Lower leg skin (tissue), 4 donors: ENCODE data around the gene CADPS2. TPM values are rescaled to one million over a fixed set of nuclear protein-coding genes. Genes with fewer than 3 reads are reported as not detected.

Experiments used
- DNase-seq, 2 donors: peaks; one replicate each; pipeline ENCODE4 v3.0.0-alpha.2; 2019; ENCODE audit warnings: low spot score in 2 of 2
- H3K4me3 ChIP-seq: fragments of 200-600 bp; sonication (generic); 2 replicates; pipeline ENCODE4 v1.5.1; 2017; ENCODE audit warnings: mild to moderate bottlenecking, low read depth; ENCODE audit not compliant: poor library complexity, severe bottlenecking
- POLR2A ChIP-seq, 2 donors: fragments of 450-650 bp; IDR thresholded peaks; one replicate each; pipeline ENCODE4 v1.6.1; 2016 to 2017; ENCODE audit warnings: antibody characterized with exemption in 2 of 2, mild to moderate bottlenecking in 1 of 2, moderate library complexity in 1 of 2
- WGBS, 2 donors: methylation state at CpG; one replicate each; pipeline ENCODE4 v1.1.5; 2018; 5-methylcytosine and 5-hydroxymethylcytosine counted together
- intact Hi-C: fragments of 100-400 bp; cut with DNase I; formaldehyde crosslinking; loops from one replicate; pipeline ENCODE4 v1.15.0; 2023; ENCODE audit warnings: low total_unique reads
- total RNA-seq, 4 donors: library from RNA; depleted of rRNA; stranded (reverse); fragments of >200 nt; gene quantifications; one replicate each; pipeline ENCODE4 v1.1.0, GENCODE V29; 2016
- TF ChIP-seq, protein P1 (sequence below), 3 donors: fragments of 450-650 bp; IDR thresholded peaks; one replicate each; pipeline ENCODE4 v1.5.1; 2016; ENCODE audit warnings: antibody characterized with exemption in 3 of 3, mild to moderate bottlenecking in 3 of 3, moderate library complexity in 2 of 3

The CADPS2 gene
- total RNA-seq, 4 donors from 2014 or later, result 4.1 to 11.6 (median 6.5) TPM

DNA sequence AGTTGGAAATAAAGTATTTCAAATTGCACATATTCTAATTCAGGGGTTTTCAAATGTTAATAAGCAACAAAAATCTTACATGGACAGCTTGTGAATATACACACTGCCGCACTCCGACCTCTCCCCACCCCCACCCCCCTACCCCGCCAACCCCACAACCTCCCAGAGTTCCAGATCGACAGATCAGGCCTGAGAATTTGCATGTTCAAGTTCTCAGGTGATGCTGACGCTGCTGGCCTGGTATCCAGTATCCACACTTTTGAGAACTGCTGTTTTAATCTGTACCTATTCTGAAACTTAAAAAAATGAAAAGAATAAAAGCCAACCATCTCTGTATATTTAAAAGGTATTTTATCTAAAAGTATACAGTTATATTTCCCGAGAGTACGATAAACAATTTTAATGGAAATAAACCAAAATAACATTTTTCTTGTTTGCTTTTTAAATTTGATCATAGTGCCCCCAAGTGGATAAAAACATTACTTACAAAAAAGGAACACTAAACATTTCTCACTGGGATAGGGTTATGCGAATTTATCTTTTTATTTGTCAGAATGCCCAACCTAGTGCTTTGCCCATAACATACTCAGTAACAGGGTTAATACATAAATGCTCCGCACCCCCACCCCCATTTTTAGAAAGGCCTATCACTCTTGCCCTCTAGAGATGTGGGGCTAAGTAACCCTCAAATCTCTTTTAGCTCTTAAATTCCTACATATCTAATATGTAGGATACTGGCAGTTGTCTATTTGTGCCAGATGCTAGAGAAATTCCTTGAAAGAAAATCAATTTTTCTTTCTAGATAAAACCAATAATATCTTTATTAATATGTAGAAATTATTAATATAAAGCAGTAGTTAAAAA lies 353.6 kb downstream of the CADPS2 start:
- H3K4me3 ChIP-seq, result no peak overlapping the region
- intact Hi-C loops, result no loop called here
- no peak for DNase-seq
- no peak for TF ChIP-seq POLR2A (IDR thresholded peaks at IDR 0.05)
- TF ChIP-seq, protein P1, sequence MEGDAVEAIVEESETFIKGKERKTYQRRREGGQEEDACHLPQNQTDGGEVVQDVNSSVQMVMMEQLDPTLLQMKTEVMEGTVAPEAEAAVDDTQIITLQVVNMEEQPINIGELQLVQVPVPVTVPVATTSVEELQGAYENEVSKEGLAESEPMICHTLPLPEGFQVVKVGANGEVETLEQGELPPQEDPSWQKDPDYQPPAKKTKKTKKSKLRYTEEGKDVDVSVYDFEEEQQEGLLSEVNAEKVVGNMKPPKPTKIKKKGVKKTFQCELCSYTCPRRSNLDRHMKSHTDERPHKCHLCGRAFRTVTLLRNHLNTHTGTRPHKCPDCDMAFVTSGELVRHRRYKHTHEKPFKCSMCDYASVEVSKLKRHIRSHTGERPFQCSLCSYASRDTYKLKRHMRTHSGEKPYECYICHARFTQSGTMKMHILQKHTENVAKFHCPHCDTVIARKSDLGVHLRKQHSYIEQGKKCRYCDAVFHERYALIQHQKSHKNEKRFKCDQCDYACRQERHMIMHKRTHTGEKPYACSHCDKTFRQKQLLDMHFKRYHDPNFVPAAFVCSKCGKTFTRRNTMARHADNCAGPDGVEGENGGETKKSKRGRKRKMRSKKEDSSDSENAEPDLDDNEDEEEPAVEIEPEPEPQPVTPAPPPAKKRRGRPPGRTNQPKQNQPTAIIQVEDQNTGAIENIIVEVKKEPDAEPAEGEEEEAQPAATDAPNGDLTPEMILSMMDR (IDR thresholded peaks at IDR 0.05), result no peak
- WGBS, 2 donors, result 29 to 30% methylated on average over 9 of the region's 9 CpGs

- TF ChIP-seq, protein P1 (IDR thresholded peaks at IDR 0.05), result no peak
- TF ChIP-seq POLR2A (IDR thresholded peaks at IDR 0.05), result no peak
- DNase-seq, result no peak
- no peak overlapping the region for H3K4me3 ChIP-seq
- intact Hi-C loops, result no loop called here
- WGBS, 2 donors, result 21 to 24% methylated on average over 3 of the region's 3 CpGs
Observed at GRCh38 chr7:122528879-122529481, 357.3 kb downstream of the CADPS2 start.

- intact Hi-C loops, result no loop called here
- TF ChIP-seq, protein P1 (IDR thresholded peaks at IDR 0.05), result no peak
- no peak for TF ChIP-seq POLR2A (IDR thresholded peaks at IDR 0.05)
- no peak for DNase-seq
- H3K4me3 ChIP-seq, result no peak overlapping the region
- WGBS, 2 donors, result 85 to 93% methylated on average over 5 of the region's 5 CpGs
Observed at GRCh38 chr7:122525355-122525754, 360.9 kb downstream of the CADPS2 start.

DNA sequence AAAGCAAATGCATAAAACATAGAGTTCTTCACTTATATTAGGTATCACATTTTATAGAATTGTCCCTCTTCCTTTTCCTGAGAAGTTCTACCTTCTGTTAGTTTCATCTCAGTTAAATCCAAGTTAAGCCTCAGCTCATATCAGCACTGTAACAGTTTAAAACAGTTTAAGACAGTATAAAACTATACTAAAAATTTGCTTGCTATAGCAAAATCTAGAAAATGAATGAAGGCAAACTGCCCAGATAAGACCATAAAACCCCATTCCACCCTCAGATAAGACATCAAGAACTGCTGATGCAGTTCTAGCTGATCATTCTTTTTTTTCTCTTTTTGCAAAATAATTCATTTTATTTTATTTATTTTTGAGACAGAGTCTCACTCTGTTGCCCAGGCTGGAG lies 364.5 kb downstream of the CADPS2 start:
- no peak for DNase-seq
- no peak overlapping the region for H3K4me3 ChIP-seq
- TF ChIP-seq, protein P1 (IDR thresholded peaks at IDR 0.05), result no peak
- TF ChIP-seq POLR2A (IDR thresholded peaks at IDR 0.05), result no peak
- intact Hi-C loops, result no loop called here

GRCh38 chr7:122520971-122521555 lies 365.2 kb downstream of the CADPS2 start:
- WGBS, 2 donors, result 64% methylated on average over 5 of the region's 5 CpGs
- DNase-seq, result no peak
- TF ChIP-seq POLR2A (IDR thresholded peaks at IDR 0.05), result no peak
- intact Hi-C loops, result no loop called here
- no peak overlapping the region for H3K4me3 ChIP-seq

- H3K4me3 ChIP-seq, result no peak overlapping the region
- TF ChIP-seq, protein P1 (IDR thresholded peaks at IDR 0.05), result no peak
- TF ChIP-seq POLR2A (IDR thresholded peaks at IDR 0.05), result no peak
- no peak for DNase-seq
- intact Hi-C loops, result no loop called here
- 81 to 88% methylated on average over 4 of the region's 4 CpGs for WGBS, 2 donors
Observed at GRCh38 chr7:122518488-122518887, 367.8 kb downstream of the CADPS2 start.
